Measurements from ENCODE around the gene DOP1A.

DNA sequence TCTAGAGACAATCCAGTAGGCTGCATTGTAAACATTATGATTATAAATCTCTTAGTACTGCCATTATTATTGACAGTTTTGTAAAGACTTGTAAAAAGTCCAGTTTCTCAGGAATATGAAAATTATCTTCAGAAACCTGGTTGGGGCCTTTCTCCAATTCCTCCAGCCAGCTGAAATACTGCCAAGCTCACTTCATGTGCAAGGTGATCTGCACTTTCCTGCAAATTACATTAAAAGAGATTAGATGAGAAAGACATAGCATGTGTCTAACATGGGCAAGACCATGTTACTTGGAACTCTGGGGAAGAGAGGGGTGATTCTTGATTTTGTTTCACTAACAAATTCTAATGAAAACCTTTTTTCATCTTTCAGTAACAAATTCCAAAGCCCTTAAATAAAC, 101.6 kb downstream of the DOP1A start:
- TF ChIP-seq, protein P1, sequence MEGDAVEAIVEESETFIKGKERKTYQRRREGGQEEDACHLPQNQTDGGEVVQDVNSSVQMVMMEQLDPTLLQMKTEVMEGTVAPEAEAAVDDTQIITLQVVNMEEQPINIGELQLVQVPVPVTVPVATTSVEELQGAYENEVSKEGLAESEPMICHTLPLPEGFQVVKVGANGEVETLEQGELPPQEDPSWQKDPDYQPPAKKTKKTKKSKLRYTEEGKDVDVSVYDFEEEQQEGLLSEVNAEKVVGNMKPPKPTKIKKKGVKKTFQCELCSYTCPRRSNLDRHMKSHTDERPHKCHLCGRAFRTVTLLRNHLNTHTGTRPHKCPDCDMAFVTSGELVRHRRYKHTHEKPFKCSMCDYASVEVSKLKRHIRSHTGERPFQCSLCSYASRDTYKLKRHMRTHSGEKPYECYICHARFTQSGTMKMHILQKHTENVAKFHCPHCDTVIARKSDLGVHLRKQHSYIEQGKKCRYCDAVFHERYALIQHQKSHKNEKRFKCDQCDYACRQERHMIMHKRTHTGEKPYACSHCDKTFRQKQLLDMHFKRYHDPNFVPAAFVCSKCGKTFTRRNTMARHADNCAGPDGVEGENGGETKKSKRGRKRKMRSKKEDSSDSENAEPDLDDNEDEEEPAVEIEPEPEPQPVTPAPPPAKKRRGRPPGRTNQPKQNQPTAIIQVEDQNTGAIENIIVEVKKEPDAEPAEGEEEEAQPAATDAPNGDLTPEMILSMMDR (IDR thresholded peaks at IDR 0.05) = no peak
- TF ChIP-seq POLR2A (IDR thresholded peaks at IDR 0.05; ENCODE audit: low read depth) = no peak
- TF ChIP-seq POLR2AphosphoS5 (IDR thresholded peaks at IDR 0.05) = no peak
- TF ChIP-seq EP300 (IDR thresholded peaks at IDR 0.05) = no peak
